Brain microvascular endothelial cell (primary cell): ENCODE data around the gene PTDSS2.

Source experiments
- DNase-seq: peaks from one replicate; pipeline ENCODE4 v3.0.0-alpha.2; 2020
- H3K27ac ChIP-seq: fragments of 250-450 bp; sonication (Bioruptor Pico); 2 replicates; pipeline ENCODE4 v1.5.1; 2020; ENCODE audit warnings: mild to moderate bottlenecking, moderate library complexity
- H3K27me3 ChIP-seq: fragments of 250-450 bp; sonication (Bioruptor Pico); replicated peaks from 2 replicates; pipeline ENCODE4 v1.5.1; 2020; ENCODE audit warnings: mild to moderate bottlenecking
- H3K36me3 ChIP-seq: fragments of 250-450 bp; sonication (Bioruptor Pico); replicated peaks from 2 replicates; pipeline ENCODE4 v1.5.1; 2020; ENCODE audit warnings: mild to moderate bottlenecking
- H3K4me3 ChIP-seq: 2 replicates; pipeline ENCODE4 v1.5.1; 2011; ENCODE audit warnings: low read depth, mild to moderate bottlenecking, control low read depth, low read length, moderate library complexity
- in situ Hi-C: cut with HindIII; loops from 2 replicates; pipeline ENCODE4 v1.10.0; 2017; ENCODE audit warnings: low sequenced_read_pairs, low pct_ligation_motif_present
- TF ChIP-seq, protein P1 (sequence below): IDR thresholded peaks from 2 replicates; pipeline ENCODE4 v1.5.1; 2011; ENCODE audit warnings: low read depth, mild to moderate bottlenecking, moderate library complexity, low read length, control low read depth, inconsistent platforms; ENCODE audit errors: missing control alignments

The PTDSS2 gene

DNA sequence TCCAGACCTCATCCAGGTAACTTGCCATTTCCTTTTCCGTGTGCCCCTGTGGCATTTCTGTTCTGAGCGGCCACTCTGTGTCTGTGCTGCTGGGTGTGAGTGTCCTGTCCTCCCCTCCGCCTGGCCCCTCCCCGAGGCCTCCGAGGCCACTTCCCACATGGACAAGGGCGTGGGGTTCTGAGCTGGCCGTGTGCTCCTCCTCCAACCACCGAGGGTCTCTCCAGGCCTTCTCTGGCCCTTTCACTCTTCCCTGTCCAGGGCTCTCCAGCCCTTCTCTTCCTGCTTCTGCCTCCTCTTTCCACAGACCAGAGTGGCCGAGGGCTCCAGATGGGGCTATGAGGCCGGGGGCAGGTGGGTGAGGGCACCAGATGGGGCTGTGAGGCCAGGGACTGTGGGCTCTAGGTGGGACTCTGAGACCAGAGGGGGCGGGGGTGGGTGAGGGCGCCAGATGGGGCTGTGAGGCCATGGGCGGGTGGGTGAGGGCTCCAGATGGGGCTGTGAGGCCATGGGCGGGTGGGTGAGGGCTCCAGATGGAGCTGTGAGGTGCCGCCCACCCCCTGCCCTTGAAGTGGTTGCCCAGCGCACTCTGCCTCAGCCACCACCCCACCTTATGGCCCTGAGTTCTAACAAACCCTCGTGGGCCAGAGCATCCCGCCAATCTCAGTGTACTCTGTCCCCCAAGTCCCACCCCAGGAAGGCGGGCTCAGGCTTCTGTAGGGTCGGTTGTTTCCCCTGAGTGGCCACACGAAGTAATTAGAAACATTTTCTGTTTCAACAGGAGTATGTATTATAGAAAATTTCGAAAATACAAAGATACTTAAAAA, 24.1 kb downstream of the PTDSS2 start:
- Histone ChIP-seq H3K27me3 (no peaks in the 10 kb centered on the region), H3K4me3 (no peak overlapping the region), H3K27ac (no peak overlapping the region), H3K36me3 (no peaks in the 10 kb centered on the region)
- TF ChIP-seq, protein P1, sequence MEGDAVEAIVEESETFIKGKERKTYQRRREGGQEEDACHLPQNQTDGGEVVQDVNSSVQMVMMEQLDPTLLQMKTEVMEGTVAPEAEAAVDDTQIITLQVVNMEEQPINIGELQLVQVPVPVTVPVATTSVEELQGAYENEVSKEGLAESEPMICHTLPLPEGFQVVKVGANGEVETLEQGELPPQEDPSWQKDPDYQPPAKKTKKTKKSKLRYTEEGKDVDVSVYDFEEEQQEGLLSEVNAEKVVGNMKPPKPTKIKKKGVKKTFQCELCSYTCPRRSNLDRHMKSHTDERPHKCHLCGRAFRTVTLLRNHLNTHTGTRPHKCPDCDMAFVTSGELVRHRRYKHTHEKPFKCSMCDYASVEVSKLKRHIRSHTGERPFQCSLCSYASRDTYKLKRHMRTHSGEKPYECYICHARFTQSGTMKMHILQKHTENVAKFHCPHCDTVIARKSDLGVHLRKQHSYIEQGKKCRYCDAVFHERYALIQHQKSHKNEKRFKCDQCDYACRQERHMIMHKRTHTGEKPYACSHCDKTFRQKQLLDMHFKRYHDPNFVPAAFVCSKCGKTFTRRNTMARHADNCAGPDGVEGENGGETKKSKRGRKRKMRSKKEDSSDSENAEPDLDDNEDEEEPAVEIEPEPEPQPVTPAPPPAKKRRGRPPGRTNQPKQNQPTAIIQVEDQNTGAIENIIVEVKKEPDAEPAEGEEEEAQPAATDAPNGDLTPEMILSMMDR = no peak
- in situ Hi-C loops = no loop called here
- DNase-seq = no peak

DNA sequence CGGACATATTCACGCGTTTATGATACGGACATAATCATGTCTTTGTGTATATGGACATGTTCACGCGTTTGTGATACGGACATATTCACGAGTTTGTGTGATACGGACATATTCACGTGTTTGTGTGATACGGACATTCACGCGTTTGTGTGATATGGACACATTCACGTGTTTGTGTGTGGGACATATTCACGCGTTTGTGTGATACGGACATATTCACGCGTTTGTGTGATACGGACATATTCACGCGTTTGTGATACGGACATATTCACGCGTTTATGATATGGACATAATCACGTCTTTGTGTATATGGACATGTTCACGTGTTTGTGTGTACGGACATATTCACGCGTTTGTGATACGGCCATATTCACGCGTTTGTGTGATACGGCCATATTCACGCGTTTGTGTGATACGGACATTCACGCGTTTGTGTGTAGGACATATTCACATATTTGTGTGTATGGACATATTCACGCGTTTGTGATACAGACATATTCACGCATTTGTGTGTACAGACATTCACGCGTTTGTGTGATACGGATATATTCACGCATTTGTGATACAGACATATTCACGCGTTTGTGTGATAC, 24.9 kb downstream of the PTDSS2 start:
- DNase-seq = no peak
- in situ Hi-C loops = no loop called here
- Histone ChIP-seq H3K36me3 (no peaks in the 10 kb centered on the region), H3K27ac (no peak overlapping the region), H3K27me3 (no peaks in the 10 kb centered on the region), H3K4me3 (no peak overlapping the region)
- TF ChIP-seq, protein P1 = no peak

DNA sequence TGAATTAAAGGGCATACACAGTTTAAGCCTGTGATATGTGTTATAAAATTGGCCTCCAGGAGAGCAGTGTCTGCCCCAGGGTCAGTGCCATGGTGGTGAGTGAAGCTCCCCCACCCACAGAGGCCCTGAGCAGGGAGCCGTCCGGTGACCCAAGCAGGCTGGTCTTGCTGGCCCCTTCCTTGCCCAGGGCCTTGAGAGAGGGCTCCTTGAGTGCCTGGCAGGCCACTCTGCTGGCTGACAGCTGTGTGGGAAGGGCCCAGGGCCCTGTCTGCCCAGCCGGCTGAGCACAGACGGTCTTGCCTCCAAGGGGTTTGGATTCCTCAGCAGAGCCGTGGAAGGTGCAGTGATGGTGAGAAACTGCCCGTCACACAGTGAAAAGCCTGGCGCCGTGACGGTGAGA, 25.9 kb downstream of the PTDSS2 start:
- H3K36me3 ChIP-seq = no peaks in the 10 kb centered on the region
- TF ChIP-seq, protein P1 = no peak
- in situ Hi-C loops = no loop called here
- H3K27me3 ChIP-seq = no peaks in the 10 kb centered on the region
- H3K4me3 ChIP-seq = no peak overlapping the region
- DNase-seq = no peak
- H3K27ac ChIP-seq = no peak overlapping the region

DNA sequence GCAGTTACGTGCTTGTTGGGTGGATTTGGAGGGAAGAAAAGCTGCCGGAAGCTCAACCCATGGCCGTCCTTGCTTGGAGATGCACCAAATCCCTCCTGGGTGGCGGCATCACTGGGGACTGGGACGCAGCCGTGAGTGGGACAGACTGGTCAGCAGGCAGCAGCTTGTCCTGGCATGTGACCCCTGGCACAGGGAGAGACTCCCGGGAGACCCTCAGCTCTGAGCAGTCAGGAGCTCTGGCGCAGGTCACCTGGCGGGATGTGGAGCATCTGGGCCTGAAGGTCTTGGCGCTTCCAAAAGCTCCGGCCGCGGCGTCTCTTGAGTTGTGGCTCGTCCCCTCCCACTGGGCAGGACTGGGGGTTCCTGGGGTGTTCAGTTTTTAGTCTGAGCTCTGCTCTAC, 26.3 kb downstream of the PTDSS2 start:
- Histone ChIP-seq H3K27me3 (no peaks in the 10 kb centered on the region), H3K36me3 (no peaks in the 10 kb centered on the region), H3K27ac (no peak overlapping the region), H3K4me3 (no peak overlapping the region)
- TF ChIP-seq, protein P1 = no peak
- in situ Hi-C loops = no loop called here
- DNase-seq = no peak

DNA sequence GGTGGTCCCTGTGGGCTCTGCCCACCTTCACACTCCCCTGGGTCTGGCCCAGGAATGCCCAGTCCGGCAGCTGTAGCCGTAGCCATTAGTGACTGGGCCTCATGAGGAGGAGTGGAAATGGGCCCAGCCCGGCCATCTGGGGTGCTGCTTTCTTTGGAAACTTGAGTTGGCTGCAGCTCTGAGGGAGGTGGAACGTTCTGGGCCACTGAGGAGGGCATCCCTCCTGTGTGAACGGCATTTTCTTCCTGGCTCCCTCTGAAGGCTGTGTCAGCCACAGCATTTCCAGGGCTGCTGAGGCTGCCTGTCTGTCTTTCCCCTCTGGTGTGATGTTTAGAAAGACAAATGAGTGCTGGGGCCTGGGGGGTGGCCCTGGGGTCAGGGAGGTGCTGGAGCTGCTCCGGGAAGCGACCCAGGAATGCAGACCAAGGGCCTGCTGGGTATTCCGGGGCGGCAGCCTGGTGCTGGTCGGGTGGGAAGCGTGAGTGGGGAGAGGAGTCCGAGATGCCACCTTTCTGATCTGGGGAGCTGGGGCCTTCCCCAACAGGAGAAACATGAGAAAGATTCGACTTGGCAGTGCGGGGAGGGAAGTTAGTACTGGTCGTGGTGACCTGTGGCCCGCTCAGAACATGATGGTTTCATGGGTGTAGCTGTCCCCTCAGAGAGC, 27.1 kb downstream of the PTDSS2 start:
- in situ Hi-C loops = no loop called here
- no peak for DNase-seq
- H3K27me3 ChIP-seq = no peaks in the 10 kb centered on the region
- H3K27ac ChIP-seq = no peak overlapping the region
- no peaks in the 10 kb centered on the region for H3K36me3 ChIP-seq
- TF ChIP-seq, protein P1 = no peak
- no peak overlapping the region for H3K4me3 ChIP-seq
